Thymus (tissue), 11 donors: ENCODE measurements around the gene ZC3HAV1. TPM values are rescaled to one million over a fixed set of nuclear protein-coding genes. Genes with fewer than 3 reads are reported as not detected.

Experiments used
- DNase-seq, 9 donors: peaks; one replicate each; pipeline ENCODE4 v3.0.0-alpha.2; 2013; ENCODE audit warnings: low spot score in 9 of 9, low read depth in 6 of 9, missing footprints in 1 of 9
- H3K27ac ChIP-seq, 2 donors: one replicate each; pipeline ENCODE4 v1.5.1; 2013; ENCODE audit warnings: control low read depth in 1 of 2, low read depth in 1 of 2, low read length in 1 of 2, mild to moderate bottlenecking in 1 of 2, moderate library complexity in 1 of 2
- H3K27me3 ChIP-seq, 2 donors: one replicate each; pipeline ENCODE4 v1.5.1; 2013; ENCODE audit warnings: low read length in 1 of 2; ENCODE audit not compliant: control insufficient read depth in 2 of 2, insufficient read depth in 1 of 2
- H3K36me3 ChIP-seq, 2 donors: one replicate each; pipeline ENCODE4 v1.5.1; 2013; ENCODE audit warnings: low read length in 1 of 2, mild to moderate bottlenecking in 1 of 2, moderate library complexity in 1 of 2; ENCODE audit not compliant: control insufficient read depth in 2 of 2, insufficient read depth in 2 of 2
- H3K4me1 ChIP-seq, 2 donors: one replicate each; pipeline ENCODE4 v1.5.1; 2013; ENCODE audit warnings: low read length in 2 of 2; ENCODE audit not compliant: control insufficient read depth in 2 of 2, insufficient read depth in 2 of 2
- H3K4me3 ChIP-seq, 2 donors: one replicate each; pipeline ENCODE4 v1.5.1; 2013; ENCODE audit warnings: low read length in 2 of 2, control low read depth in 1 of 2, mild to moderate bottlenecking in 1 of 2
- H3K9me3 ChIP-seq, 2 donors: one replicate each; pipeline ENCODE4 v1.5.1; 2013; ENCODE audit warnings: low read length in 1 of 2, mild to moderate bottlenecking in 1 of 2; ENCODE audit not compliant: control insufficient read depth in 2 of 2, insufficient read depth in 1 of 2
- WGBS: extraction: QIAGEN DNeasy Blood & Tissue Kit; methylation state at CpG from one replicate; pipeline ENCODE4 v1.1.7; 2013; 5-methylcytosine and 5-hydroxymethylcytosine counted together
- polyA plus RNA-seq: library from polyadenylated mRNA; stranded (reverse); fragments of 200-250 nt; gene quantifications from one replicate; pipeline ENCODE4 v1.2.3, GENCODE V29; 2013
- total RNA-seq: library from RNA; stranded (reverse); fragments of 120-200 nt; gene quantifications from one replicate; pipeline ENCODE4 v1.2.4, GENCODE V29; 2013
- donor health status: healthy.

Gene ZC3HAV1
- total and polyA plus RNA-seq, 2 donors, result 26.5 to 27.4 TPM

GRCh38 chr7:139043823-139044812 lies 65.4 kb downstream of the ZC3HAV1 start:
- DNase-seq, result peak in 1 of 9 donors; percentile 33
- Histone ChIP-seq H3K4me1 (peaks cover 2 to 7% of the 10 kb centered on the region in 2 donors), H3K27ac (peak overlapping the region in 1 of 2 donors; percentile 9), H3K36me3 (peaks cover 23 to 55% of the 10 kb centered on the region in 2 donors), H3K27me3 (no peaks in the 10 kb centered on the region), H3K4me3 (no peak overlapping the region), H3K9me3 (no peaks in the 10 kb centered on the region)
- 52% methylated on average over 14 of the region's 14 CpGs for WGBS

GRCh38 chr7:139041378-139042085 lies 68.0 kb downstream of the ZC3HAV1 start:
- 73% methylated on average over 6 of the region's 6 CpGs for WGBS
- Histone ChIP-seq H3K4me1 (peaks cover 2 to 7% of the 10 kb centered on the region in 2 donors), H3K4me3 (no peak overlapping the region), H3K27me3 (no peaks in the 10 kb centered on the region), H3K36me3 (peaks cover 16 to 33% of the 10 kb centered on the region in 2 donors), H3K9me3 (no peaks in the 10 kb centered on the region), H3K27ac (no peak overlapping the region)
- DNase-seq, result no peak

DNA sequence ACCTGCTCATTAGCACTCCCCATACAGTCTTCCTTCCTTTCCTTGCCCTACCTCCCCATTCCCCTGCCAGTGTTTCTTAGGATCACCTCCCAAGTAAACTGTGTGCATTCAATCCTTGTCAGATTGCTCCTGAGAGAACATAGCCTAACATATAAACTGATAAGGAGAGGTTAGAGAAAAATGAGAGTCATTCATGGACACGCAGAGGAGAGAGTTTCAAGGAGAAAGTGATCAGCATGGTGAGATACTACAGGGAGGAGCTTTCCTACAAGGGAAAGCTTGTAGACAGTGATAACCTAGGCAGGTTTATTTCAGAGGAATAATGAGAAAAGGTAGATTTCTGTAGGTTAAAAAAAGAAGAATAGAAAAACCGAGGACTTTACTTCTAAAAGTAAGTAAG lies 70.8 kb downstream of the ZC3HAV1 start:
- Histone ChIP-seq H3K9me3 (no peaks in the 10 kb centered on the region), H3K27ac (no peak overlapping the region), H3K4me3 (no peak overlapping the region), H3K36me3 (peaks cover 3 to 8% of the 10 kb centered on the region in 2 donors), H3K4me1 (peaks cover 18 to 21% of the 10 kb centered on the region in 2 donors), H3K27me3 (peaks cover 0 to 5% of the 10 kb centered on the region in 2 donors)
- no peak for DNase-seq
- WGBS, result 74% methylated on average over 2 of the region's 2 CpGs

GRCh38 chr7:139036901-139037300 lies 72.6 kb downstream of the ZC3HAV1 start:
- Histone ChIP-seq H3K4me3 (no peak overlapping the region), H3K9me3 (no peaks in the 10 kb centered on the region), H3K36me3 (peaks cover 3 to 12% of the 10 kb centered on the region in 2 donors), H3K4me1 (peaks cover 22% of the 10 kb centered on the region in 2 donors), H3K27ac (no peak overlapping the region), H3K27me3 (peaks cover 0 to 5% of the 10 kb centered on the region in 2 donors)
- DNase-seq, result no peak
- WGBS, result 93% methylated on average over 3 of the region's 3 CpGs

- H3K27me3 ChIP-seq, result peaks cover 0 to 5% of the 10 kb centered on the region in 2 donors
- peak in 4 of 9 donors; percentile 43 to 68 (median 48) for DNase-seq
- H3K36me3 ChIP-seq, result peaks cover 3 to 16% of the 10 kb centered on the region in 2 donors
- H3K9me3 ChIP-seq, result no peaks in the 10 kb centered on the region
- WGBS, result 1% methylated on average over 82 of the region's 82 CpGs
- peak within 1 kb of the TSS; percentile 41 to 42 for H3K27ac ChIP-seq
- H3K4me3 ChIP-seq, result peak within 1 kb of the TSS; percentile 50 to 74
- H3K4me1 ChIP-seq, result peaks cover 19 to 22% of the 10 kb centered on the region in 2 donors
These were observed 73.8 kb downstream of the ZC3HAV1 start, which contains the start of gene ZC3HAV1L for GRCh38 chr7:139035586-139036353. TSS of gene ZC3HAV1L (minus strand) at chr7:139036042. CDS start at chr7:139036017, 25 bp downstream.

DNA sequence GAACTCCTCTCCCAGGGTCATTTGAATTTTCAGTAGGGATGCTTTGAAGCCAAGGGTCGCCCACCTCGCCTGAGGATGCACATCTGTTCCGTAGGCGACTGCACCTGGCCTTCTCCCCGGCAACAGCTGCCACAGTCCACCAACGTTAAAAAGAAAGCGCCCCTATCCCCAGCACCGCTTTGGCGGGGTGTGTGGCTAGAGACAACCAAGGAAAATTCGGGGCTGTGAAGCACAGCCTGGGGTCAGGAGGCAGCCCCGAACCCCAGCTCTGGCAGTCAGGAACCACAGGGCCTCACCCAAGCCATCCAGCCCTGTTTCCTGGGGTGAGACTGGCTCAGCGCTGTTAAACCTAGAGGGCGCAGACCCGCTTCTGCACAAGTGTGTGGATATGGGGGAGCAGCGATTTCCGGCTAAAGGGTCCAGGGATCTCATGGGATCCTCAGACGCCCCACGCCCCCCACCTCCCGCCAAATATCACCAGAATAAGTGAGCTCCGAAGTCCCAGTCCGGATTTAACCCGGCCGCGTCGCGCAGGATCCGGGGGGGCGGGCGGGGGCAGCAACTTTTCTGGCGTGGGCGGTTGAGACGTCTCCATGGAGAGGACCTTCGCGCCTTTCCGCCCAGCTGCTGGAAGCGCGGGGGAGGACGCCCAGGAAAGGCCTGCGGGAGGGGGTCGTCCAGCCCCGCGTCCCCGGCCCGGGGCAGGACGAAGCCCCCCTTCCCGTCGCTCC lies 74.5 kb downstream of the ZC3HAV1 start:
- no peaks in the 10 kb centered on the region for H3K9me3 ChIP-seq
- peaks cover 19 to 22% of the 10 kb centered on the region in 2 donors for H3K4me1 ChIP-seq
- H3K4me3 ChIP-seq, result peak overlapping the region; percentile 50 to 74
- H3K27me3 ChIP-seq, result peaks cover 0 to 5% of the 10 kb centered on the region in 2 donors
- DNase-seq, result peak in 3 of 9 donors; percentile 23 to 64 (median 41)
- peaks cover 4 to 21% of the 10 kb centered on the region in 2 donors for H3K36me3 ChIP-seq
- WGBS, result 2% methylated on average over 47 of the region's 47 CpGs
- H3K27ac ChIP-seq, result peak overlapping the region in 1 of 2 donors; percentile 41

GRCh38 chr7:139034336-139034735 lies 75.2 kb downstream of the ZC3HAV1 start:
- Histone ChIP-seq H3K9me3 (no peaks in the 10 kb centered on the region), H3K4me1 (peaks cover 19 to 22% of the 10 kb centered on the region in 2 donors), H3K4me3 (peak overlapping the region in 1 of 2 donors; percentile 50), H3K36me3 (peaks cover 10 to 28% of the 10 kb centered on the region in 2 donors), H3K27me3 (peaks cover 0 to 5% of the 10 kb centered on the region in 2 donors), H3K27ac (no peak overlapping the region)
- WGBS, result 97% methylated on average over 5 of the region's 5 CpGs
- no peak for DNase-seq
